GM12878 (cell line): Measurements from ENCODE around the gene ANK3. TPM values are rescaled to one million over a fixed set of nuclear protein-coding genes. Genes with fewer than 3 reads are reported as not detected.

Experiments
- BACH1 ChIP-seq: fragments of 450-650 bp; IDR thresholded peaks from 2 replicates; pipeline ENCODE4 v1.6.1; 2017; ENCODE audit warnings: mild to moderate bottlenecking, borderline replicate concordance
- CREB1 ChIP-seq: IDR thresholded peaks from 2 replicates; pipeline ENCODE4 v1.6.1; 2012; ENCODE audit warnings: low read depth, mild to moderate bottlenecking, inconsistent platforms
- ETV6 ChIP-seq, 2 experiments: fragments of 450-650 bp in 1 of 2; IDR thresholded peaks in 1 of 2; conservative IDR thresholded peaks in 1 of 2; 2 replicates each; pipeline ENCODE4 v1.6.1; 2014; ENCODE audit warnings: antibody characterized with exemption in 1 of 2, borderline replicate concordance in 1 of 2, low read depth in 1 of 2, mild to moderate bottlenecking in 1 of 2, moderate library complexity in 1 of 2
- HDGF ChIP-seq: fragments of 450-650 bp; IDR thresholded peaks from 2 replicates; pipeline ENCODE4 v1.6.1; 2016; ENCODE audit warnings: antibody characterized with exemption
- NRF1 ChIP-seq: conservative IDR thresholded peaks from 2 replicates; pipeline ENCODE4 v1.6.1; 2011; ENCODE audit warnings: mild to moderate bottlenecking, low read depth, low read length, improper control_type of control experiment
- POLR2A ChIP-seq: IDR thresholded peaks from 2 replicates; pipeline ENCODE4 v1.6.1; 2011; ENCODE audit warnings: low read depth, mild to moderate bottlenecking, low read length
- RELB ChIP-seq: fragments of 450-650 bp; IDR thresholded peaks from 2 replicates; pipeline ENCODE4 v1.6.1; 2017; ENCODE audit warnings: low read depth, mild to moderate bottlenecking, moderate library complexity
- RFX5 ChIP-seq: IDR thresholded peaks from 2 replicates; pipeline ENCODE4 v1.6.1; 2011; ENCODE audit warnings: low read depth, low read length, improper control_type of control experiment
- RUNX3 ChIP-seq: IDR thresholded peaks from 2 replicates; pipeline ENCODE4 v1.6.1; 2012; ENCODE audit warnings: low read length, inconsistent platforms
- SMAD1 ChIP-seq: fragments of 450-650 bp; IDR thresholded peaks from 2 replicates; pipeline ENCODE4 v1.6.1; 2018; ENCODE audit warnings: mild to moderate bottlenecking, low read depth; ENCODE audit not compliant: partially characterized antibody
- SMARCA5 ChIP-seq: fragments of 450-650 bp; IDR thresholded peaks from 2 replicates; pipeline ENCODE4 v1.6.1; 2017; ENCODE audit warnings: mild to moderate bottlenecking
- SRF ChIP-seq, 2 experiments: IDR thresholded peaks; 2 replicates each; pipeline ENCODE4 v1.6.1; 2011; ENCODE audit warnings: low read depth in 2 of 2, low read length in 2 of 2, mild to moderate bottlenecking in 1 of 2, moderate library complexity in 1 of 2
- SUPT20H ChIP-seq: IDR thresholded peaks from 2 replicates; pipeline ENCODE4 v1.6.1; 2011; ENCODE audit warnings: low read depth, mild to moderate bottlenecking, low read length, moderate library complexity, borderline replicate concordance; ENCODE audit not compliant: control insufficient read depth
- TARDBP ChIP-seq: IDR thresholded peaks from 2 replicates; pipeline ENCODE4 v1.6.1; 2016; ENCODE audit warnings: borderline replicate concordance
- ZNF217 ChIP-seq: fragments of 450-650 bp; IDR thresholded peaks from 2 replicates; pipeline ENCODE4 v1.6.1; 2017; ENCODE audit warnings: antibody characterized with exemption, mild to moderate bottlenecking
- ZNF24 ChIP-seq: fragments of 450-650 bp; IDR thresholded peaks from 2 replicates; pipeline ENCODE4 v1.6.1; 2017; ENCODE audit warnings: antibody characterized with exemption, mild to moderate bottlenecking
- ZNF274 ChIP-seq: IDR thresholded peaks from one replicate; pipeline ENCODE4 v1.8.0; 2011; ENCODE audit not compliant: insufficient read length, insufficient read depth
- ZNF384 ChIP-seq: IDR thresholded peaks from 2 replicates; pipeline ENCODE4 v1.6.1; 2012; ENCODE audit warnings: low read depth, mild to moderate bottlenecking, low read length, improper control_type of control experiment, borderline replicate concordance
- ZZZ3 ChIP-seq: IDR thresholded peaks from 2 replicates; pipeline ENCODE4 v1.6.1; 2011; ENCODE audit warnings: low read depth; ENCODE audit not compliant: control insufficient read depth, insufficient read length
- polyA plus RNA-seq, 11 experiments: library from polyadenylated mRNA; depleted of rRNA in 4 of 11; unstranded in 6 of 11; stranded (reverse) in 5 of 11; fragments of >200 nt; fragmentation: Nextera tagmentation in 4 of 11; fragmentation: Illumina TruSeq in 1 of 11; extraction: Ambion mirVana in 4 of 11; extraction: Trizol in 1 of 11; gene quantifications; 1 replicate in 1 of 11; 2 replicates in 10 of 11; pipeline versions ENCODE4 v1.2.1 to v1.2.3, GENCODE V29; 2011 to 2016; ENCODE audit warnings: inconsistent platforms in 2 of 11, missing spikeins in 2 of 11, low read depth in 1 of 11
- total RNA-seq, 4 experiments: library from RNA; depleted of rRNA in 3 of 4; stranded (reverse); fragments of >200 nt in 3 of 4; fragmentation: Illumina TruSeq in 1 of 4; extraction: Trizol in 1 of 4; gene quantifications; 2 replicates each; pipeline versions ENCODE4 v1.2.1 to v1.2.3, GENCODE V29; 2013 to 2021
- TF ChIP-seq, protein P1 (sequence below): fragments of 450-650 bp; IDR thresholded peaks from 2 replicates; pipeline ENCODE4 v1.6.1; 2018; ENCODE audit warnings: mild to moderate bottlenecking, low read depth, moderate library complexity; ENCODE audit not compliant: partially characterized antibody
- TF ChIP-seq, protein P2 (sequence below): fragments of 450-650 bp; IDR thresholded peaks from 2 replicates; pipeline ENCODE4 v1.6.1; 2017; ENCODE audit warnings: mild to moderate bottlenecking, low read depth, inconsistent platforms; ENCODE audit not compliant: poor library complexity, severe bottlenecking
- TF ChIP-seq, protein P3 (sequence below): IDR thresholded peaks from 2 replicates; pipeline ENCODE4 v1.6.1; 2011; ENCODE audit warnings: low read depth, mild to moderate bottlenecking, low read length, moderate library complexity, borderline replicate concordance; ENCODE audit errors: extremely low read depth

ANK3 gene
- total and polyA plus RNA-seq, 10 of the 15 experiments (the other 5 are each of a cell fraction or from before 2014, with no cell fraction given) = 0.06 to 0.82 (median 0.20) TPM; not detected in 2

GRCh38 chr10:60358282-60358681 is 31.4 kb downstream of the ANK3 start (continued):
- TF ChIP-seq, protein P1, sequence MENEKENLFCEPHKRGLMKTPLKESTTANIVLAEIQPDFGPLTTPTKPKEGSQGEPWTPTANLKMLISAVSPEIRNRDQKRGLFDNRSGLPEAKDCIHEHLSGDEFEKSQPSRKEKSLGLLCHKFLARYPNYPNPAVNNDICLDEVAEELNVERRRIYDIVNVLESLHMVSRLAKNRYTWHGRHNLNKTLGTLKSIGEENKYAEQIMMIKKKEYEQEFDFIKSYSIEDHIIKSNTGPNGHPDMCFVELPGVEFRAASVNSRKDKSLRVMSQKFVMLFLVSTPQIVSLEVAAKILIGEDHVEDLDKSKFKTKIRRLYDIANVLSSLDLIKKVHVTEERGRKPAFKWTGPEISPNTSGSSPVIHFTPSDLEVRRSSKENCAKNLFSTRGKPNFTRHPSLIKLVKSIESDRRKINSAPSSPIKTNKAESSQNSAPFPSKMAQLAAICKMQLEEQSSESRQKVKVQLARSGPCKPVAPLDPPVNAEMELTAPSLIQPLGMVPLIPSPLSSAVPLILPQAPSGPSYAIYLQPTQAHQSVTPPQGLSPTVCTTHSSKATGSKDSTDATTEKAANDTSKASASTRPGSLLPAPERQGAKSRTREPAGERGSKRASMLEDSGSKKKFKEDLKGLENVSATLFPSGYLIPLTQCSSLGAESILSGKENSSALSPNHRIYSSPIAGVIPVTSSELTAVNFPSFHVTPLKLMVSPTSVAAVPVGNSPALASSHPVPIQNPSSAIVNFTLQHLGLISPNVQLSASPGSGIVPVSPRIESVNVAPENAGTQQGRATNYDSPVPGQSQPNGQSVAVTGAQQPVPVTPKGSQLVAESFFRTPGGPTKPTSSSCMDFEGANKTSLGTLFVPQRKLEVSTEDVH = no peak
- TF ChIP-seq NRF1 (no peak), ZNF274 (no peak), SUPT20H (no peak), ZNF24 (peak; percentile 84), RELB (peak; percentile 18; the same call in 1 of the 2 replicates), POLR2A (no peak), ETV6 (conservative IDR thresholded peaks at IDR 0.05 in 1 of 2, IDR thresholded peaks at IDR 0.05 in 1 of 2; ENCODE audit: borderline replicate concordance in 1 of 2, low read depth in 1 of 2) (peak in 1 of 2 experiments; percentile 45; a peak in 1 of 4 replicates), SRF (IDR thresholded peaks at IDR 0.05; ENCODE audit: low read depth in 2 of 2, low read length in 2 of 2) (no peak), RFX5 (no peak), TARDBP (no peak), CREB1 (0 out of 2 replicates have a peak, but pooled peaks have one; percentile 9), ZNF217 (no peak), HDGF (no peak), SMARCA5 (no peak), ZNF384 (no peak), RUNX3 (peak; percentile 50), SMAD1 (no peak), ZZZ3 (no peak), BACH1 (0 out of 2 replicates have a peak, but pooled peaks have one; percentile 44)
- TF ChIP-seq, protein P2, sequence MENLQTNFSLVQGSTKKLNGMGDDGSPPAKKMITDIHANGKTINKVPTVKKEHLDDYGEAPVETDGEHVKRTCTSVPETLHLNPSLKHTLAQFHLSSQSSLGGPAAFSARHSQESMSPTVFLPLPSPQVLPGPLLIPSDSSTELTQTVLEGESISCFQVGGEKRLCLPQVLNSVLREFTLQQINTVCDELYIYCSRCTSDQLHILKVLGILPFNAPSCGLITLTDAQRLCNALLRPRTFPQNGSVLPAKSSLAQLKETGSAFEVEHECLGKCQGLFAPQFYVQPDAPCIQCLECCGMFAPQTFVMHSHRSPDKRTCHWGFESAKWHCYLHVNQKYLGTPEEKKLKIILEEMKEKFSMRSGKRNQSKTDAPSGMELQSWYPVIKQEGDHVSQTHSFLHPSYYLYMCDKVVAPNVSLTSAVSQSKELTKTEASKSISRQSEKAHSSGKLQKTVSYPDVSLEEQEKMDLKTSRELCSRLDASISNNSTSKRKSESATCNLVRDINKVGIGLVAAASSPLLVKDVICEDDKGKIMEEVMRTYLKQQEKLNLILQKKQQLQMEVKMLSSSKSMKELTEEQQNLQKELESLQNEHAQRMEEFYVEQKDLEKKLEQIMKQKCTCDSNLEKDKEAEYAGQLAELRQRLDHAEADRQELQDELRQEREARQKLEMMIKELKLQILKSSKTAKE = no peak
- TF ChIP-seq, protein P3, sequence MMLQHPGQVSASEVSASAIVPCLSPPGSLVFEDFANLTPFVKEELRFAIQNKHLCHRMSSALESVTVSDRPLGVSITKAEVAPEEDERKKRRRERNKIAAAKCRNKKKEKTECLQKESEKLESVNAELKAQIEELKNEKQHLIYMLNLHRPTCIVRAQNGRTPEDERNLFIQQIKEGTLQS = no peak
